DMS79 treated with DMSO at 0.1 percent for 48 hours (cell line): ENCODE data around the gene KLHL41.
"Not testable (repeated sequence)": the region's sequence is repeated elsewhere in the genome, so short reads cannot be mapped to it uniquely, and the experiment has no call there.

Source experiments
- DNase-seq: peaks from one replicate; lab custom pipeline; 2025; lab: John Stamatoyannopoulos, UW

KLHL41 gene

DNA sequence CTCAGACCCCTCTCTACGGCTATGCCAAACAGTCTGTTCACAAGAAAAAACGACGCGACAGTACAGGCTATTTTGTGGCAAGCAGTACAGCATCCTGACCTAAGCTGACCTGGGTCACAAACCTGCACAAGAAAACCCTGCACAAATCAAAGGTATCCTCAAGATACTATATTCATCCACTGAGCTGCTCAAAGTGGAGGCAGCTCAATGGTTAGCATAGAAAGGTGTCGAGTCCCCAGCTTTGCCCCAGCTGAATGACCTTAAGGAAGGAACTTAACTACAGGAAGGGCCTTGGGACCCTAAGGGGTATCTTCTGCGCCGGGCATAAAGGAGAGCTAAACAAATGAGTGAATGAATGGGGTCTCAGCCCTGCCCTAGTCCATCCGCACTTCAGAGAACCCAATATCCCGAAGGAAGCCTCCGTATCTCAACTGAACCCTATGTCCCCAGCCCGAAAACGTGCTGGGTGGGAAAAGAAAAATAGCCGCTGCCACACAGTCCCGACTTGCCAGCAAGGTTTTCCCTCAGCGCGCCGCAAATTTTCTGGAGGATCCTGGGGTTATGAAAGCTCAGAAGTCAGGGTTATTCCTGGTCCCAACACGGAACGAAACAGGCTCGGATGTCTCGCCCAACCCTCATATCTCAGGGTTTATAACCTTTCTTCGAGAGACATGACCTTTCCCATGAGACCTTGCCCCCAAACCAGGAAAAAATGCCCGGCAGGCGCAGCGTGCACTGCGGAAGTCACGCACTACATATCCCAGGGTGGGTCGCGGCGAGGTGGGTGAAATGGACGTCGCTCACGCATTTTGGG lies 63.9 kb downstream of the KLHL41 start, which contains the start of gene FASTKD1:
FASTKD1 (minus strand) TSS at position 706 of the 814 bp plus-strand sequence. CDS start 1,836 bp downstream, outside the sequence.
- peak; percentile 92 for DNase-seq

DNA sequence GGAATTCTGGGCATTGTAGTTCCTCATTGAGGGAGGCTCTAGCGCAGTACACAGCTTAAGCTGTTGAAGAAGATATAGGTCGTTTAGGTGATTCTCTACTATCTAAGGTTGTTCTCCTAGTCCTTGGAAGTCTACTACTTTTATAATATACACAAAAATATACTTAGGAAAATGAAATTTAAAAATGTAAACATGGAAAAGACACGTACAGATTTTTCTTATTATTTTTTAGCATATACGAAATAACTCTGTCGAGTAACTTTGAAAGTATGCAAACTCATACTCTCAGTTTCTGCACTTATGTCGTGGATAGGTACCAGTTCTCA lies 64.4 kb downstream of the KLHL41 start:
- DNase-seq, result no peak

DNA sequence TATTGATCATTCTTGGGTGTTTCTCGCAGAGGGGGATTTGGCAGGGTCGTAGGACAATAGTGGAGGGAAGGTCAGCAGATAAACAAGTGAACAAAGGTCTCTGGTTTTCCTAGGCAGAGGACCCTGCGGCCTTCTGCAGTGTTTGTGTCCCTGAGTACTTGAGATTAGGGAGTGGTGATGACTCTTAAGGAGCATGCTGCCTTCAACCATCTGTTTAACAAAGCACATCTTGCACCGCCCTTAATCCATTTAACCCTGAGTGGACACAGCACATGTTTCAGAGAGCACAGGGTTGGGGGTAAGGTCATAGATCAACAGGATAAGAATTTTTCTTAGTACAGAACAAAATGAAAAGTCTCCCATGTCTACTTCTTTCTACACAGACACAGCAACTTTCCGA lies 65.0 kb downstream of the KLHL41 start:
- DNase-seq, result not testable (repeated sequence)

DNA sequence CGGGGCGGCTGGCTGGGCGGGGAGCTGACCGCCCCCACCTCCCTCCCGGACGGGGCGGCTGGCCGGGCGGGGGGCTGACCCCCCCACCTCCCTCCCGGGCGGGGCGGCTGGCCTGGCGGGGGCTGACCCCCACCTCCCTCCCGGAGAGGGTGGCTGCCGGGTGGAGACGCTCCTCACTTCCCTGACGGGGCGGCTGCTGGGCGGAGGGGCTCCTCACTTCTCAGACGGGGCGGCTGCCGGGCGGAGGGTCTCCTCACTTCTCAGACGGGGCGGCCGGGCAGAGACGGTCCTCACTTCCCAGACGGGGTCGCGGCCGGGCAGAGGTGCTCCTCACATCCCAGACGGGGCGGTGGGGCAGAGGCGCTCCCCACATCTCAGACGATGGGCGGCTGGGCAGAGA lies 65.8 kb downstream of the KLHL41 start:
- not testable (repeated sequence) for DNase-seq
